Esophagus muscularis mucosa (tissue), 3 donors: ENCODE data around the gene JDP2.

Source experiments
- CTCF ChIP-seq, 3 experiments: fragments of 200-600 bp in 2 of 3; fragments of 450-650 bp in 1 of 3; sonication (generic) in 2 of 3; IDR thresholded peaks; one replicate each; pipeline ENCODE4 v1.5.1; 2017 to 2019; ENCODE audit warnings: antibody characterized with exemption in 3 of 3, mild to moderate bottlenecking in 2 of 3, moderate library complexity in 1 of 3
- POLR2A ChIP-seq: fragments of 450-650 bp; IDR thresholded peaks from one replicate; pipeline ENCODE4 v1.6.1; 2017; ENCODE audit warnings: antibody characterized with exemption, moderate library complexity, mild to moderate bottlenecking, low read depth
- POLR2AphosphoS5 ChIP-seq, 2 donors: sonication (generic); formaldehyde crosslinking; IDR thresholded peaks; one replicate each; pipeline ENCODE4 v1.6.1; 2017; ENCODE audit warnings: antibody characterized with exemption in 2 of 2

- TF ChIP-seq CTCF (IDR thresholded peaks at IDR 0.05) (no peak), POLR2AphosphoS5 (IDR thresholded peaks at IDR 0.05) (peak in 1 of 2 donors; percentile 51), POLR2A (no peak)
These were observed 41.9 kb downstream of the JDP2 start for GRCh38 chr14:75469606-75470237.
